Progenitor cell of endocrine pancreas (in vitro differentiated cells): ENCODE measurements around the gene VPS45. TPM values are rescaled to one million over a fixed set of nuclear protein-coding genes. Genes with fewer than 3 reads are reported as not detected.

Experiments
- DNase-seq: peaks from one replicate; pipeline ENCODE4 v3.0.0; 2021; ENCODE audit warnings: low spot score; ENCODE audit not compliant: unreplicated experiment
- H3K27ac Mint-ChIP-seq: 2 replicates; pipeline ENCODE4 v1.8.0; 2021; ENCODE audit warnings: mild to moderate bottlenecking, moderate library complexity, mixed read lengths
- H3K27me3 Mint-ChIP-seq: 2 replicates; pipeline ENCODE4 v1.8.0; 2021; ENCODE audit warnings: mixed read lengths
- H3K36me3 Mint-ChIP-seq: 2 replicates; pipeline ENCODE4 v1.8.0; 2022; ENCODE audit warnings: mixed read lengths; ENCODE audit not compliant: insufficient read depth
- H3K4me1 Mint-ChIP-seq: 2 replicates; pipeline ENCODE4 v1.8.0; 2021; ENCODE audit warnings: low read depth, mixed read lengths
- H3K4me3 Mint-ChIP-seq: 2 replicates; pipeline ENCODE4 v1.8.0; 2021; ENCODE audit warnings: low read depth, mild to moderate bottlenecking, moderate library complexity, mixed read lengths
- H3K9me3 Mint-ChIP-seq: 2 replicates; pipeline ENCODE4 v1.8.0; 2021; ENCODE audit warnings: low read depth, mixed read lengths
- total RNA-seq: library from RNA; stranded (reverse); gene quantifications from 2 replicates; pipeline ENCODE4 v1.2.1, GENCODE V29; 2021
- TF ChIP-seq, protein P1 (sequence below): fragments of 200-600 bp; sonication (generic); IDR thresholded peaks from one replicate; pipeline ENCODE4 v1.5.0; 2021; ENCODE audit warnings: antibody characterized with exemption, mild to moderate bottlenecking; ENCODE audit not compliant: unreplicated experiment

VPS45 gene
- total RNA-seq, 1 donor from 2014 or later = 53.0 TPM

GRCh38 chr1:150121236-150121862 is 53.8 kb downstream of the VPS45 start:
- no peaks in the 10 kb centered on the region for H3K9me3 Mint-ChIP-seq
- DNase-seq = no peak
- no peak overlapping the region for H3K4me3 Mint-ChIP-seq
- no peaks in the 10 kb centered on the region for H3K27me3 Mint-ChIP-seq
- no peaks in the 10 kb centered on the region for H3K4me1 Mint-ChIP-seq
- H3K27ac Mint-ChIP-seq = no peak overlapping the region
- TF ChIP-seq, protein P1, sequence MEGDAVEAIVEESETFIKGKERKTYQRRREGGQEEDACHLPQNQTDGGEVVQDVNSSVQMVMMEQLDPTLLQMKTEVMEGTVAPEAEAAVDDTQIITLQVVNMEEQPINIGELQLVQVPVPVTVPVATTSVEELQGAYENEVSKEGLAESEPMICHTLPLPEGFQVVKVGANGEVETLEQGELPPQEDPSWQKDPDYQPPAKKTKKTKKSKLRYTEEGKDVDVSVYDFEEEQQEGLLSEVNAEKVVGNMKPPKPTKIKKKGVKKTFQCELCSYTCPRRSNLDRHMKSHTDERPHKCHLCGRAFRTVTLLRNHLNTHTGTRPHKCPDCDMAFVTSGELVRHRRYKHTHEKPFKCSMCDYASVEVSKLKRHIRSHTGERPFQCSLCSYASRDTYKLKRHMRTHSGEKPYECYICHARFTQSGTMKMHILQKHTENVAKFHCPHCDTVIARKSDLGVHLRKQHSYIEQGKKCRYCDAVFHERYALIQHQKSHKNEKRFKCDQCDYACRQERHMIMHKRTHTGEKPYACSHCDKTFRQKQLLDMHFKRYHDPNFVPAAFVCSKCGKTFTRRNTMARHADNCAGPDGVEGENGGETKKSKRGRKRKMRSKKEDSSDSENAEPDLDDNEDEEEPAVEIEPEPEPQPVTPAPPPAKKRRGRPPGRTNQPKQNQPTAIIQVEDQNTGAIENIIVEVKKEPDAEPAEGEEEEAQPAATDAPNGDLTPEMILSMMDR = no peak
- H3K36me3 Mint-ChIP-seq = peaks cover 9% of the 10 kb centered on the region

GRCh38 chr1:150126811-150127210 is 59.2 kb downstream of the VPS45 start:
- Mint-ChIP-seq H3K27me3 (no peaks in the 10 kb centered on the region), H3K9me3 (no peaks in the 10 kb centered on the region), H3K4me3 (no peak overlapping the region), H3K36me3 (peaks cover 7% of the 10 kb centered on the region), H3K4me1 (no peaks in the 10 kb centered on the region), H3K27ac (no peak overlapping the region)
- no peak for DNase-seq
- TF ChIP-seq, protein P1 = no peak

- peaks cover 3% of the 10 kb centered on the region for H3K36me3 Mint-ChIP-seq
- TF ChIP-seq, protein P1 = no peak
- no peaks in the 10 kb centered on the region for H3K27me3 Mint-ChIP-seq
- H3K4me3 Mint-ChIP-seq = no peak overlapping the region
- no peaks in the 10 kb centered on the region for H3K9me3 Mint-ChIP-seq
- H3K4me1 Mint-ChIP-seq = no peaks in the 10 kb centered on the region
- H3K27ac Mint-ChIP-seq = no peak overlapping the region
- no peak for DNase-seq
Measured at GRCh38 chr1:150127464-150127863, 59.9 kb downstream of the VPS45 start.

- no peak overlapping the region for H3K4me3 Mint-ChIP-seq
- TF ChIP-seq, protein P1 = no peak
- no peaks in the 10 kb centered on the region for H3K4me1 Mint-ChIP-seq
- no peak overlapping the region for H3K27ac Mint-ChIP-seq
- peaks cover 3% of the 10 kb centered on the region for H3K36me3 Mint-ChIP-seq
- DNase-seq = no peak
- no peaks in the 10 kb centered on the region for H3K9me3 Mint-ChIP-seq
- no peaks in the 10 kb centered on the region for H3K27me3 Mint-ChIP-seq
Measured at GRCh38 chr1:150127868-150128267, 60.3 kb downstream of the VPS45 start.

DNA sequence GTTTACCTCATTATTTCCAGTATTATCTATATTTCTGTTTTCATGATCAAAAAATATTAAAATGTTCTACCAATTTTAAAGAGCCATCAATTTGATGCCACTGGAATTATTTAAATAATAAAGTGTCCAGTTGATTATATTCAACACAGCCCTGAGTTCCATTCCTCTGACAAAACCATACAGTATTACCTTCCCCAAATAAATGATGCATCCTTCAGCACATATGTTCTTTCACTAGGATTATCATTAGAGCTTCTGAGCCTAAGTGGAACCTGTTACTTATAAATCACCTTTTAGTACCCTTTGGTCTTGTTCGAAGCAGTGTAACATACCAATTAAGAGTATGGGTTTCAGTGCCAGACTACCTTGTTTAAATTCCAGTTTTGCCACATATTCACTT is 64.8 kb downstream of the VPS45 start:
- no peak for DNase-seq
- no peak overlapping the region for H3K4me3 Mint-ChIP-seq
- no peaks in the 10 kb centered on the region for H3K9me3 Mint-ChIP-seq
- no peak overlapping the region for H3K27ac Mint-ChIP-seq
- H3K36me3 Mint-ChIP-seq = peaks cover 5% of the 10 kb centered on the region
- H3K27me3 Mint-ChIP-seq = no peaks in the 10 kb centered on the region
- TF ChIP-seq, protein P1 = no peak
- H3K4me1 Mint-ChIP-seq = no peaks in the 10 kb centered on the region
